Measurements from ENCODE around the gene TAS1R2. TPM values are rescaled to one million over a fixed set of nuclear protein-coding genes. Genes with fewer than 3 reads are reported as not detected.
A peak's percentile ranks its signal among the peaks of the same experiment; 100 is the strongest.

TAS1R2 gene
- total and polyA plus RNA-seq, 9 of the 15 experiments (the other 6 are each of a cell fraction or from before 2014, with no cell fraction given): not detected

- TF ChIP-seq UBTF (IDR thresholded peaks at IDR 0.05; ENCODE audit: borderline replicate concordance in 1 of 2, low read depth in 2 of 2, low read length in 2 of 2) (no peak), ATF7 (IDR thresholded peaks at IDR 0.05) (0 out of 2 replicates have a peak, but pooled peaks have one; percentile 19), ZNF24 (IDR thresholded peaks at IDR 0.05) (no peak), HNRNPH1 (optimal IDR thresholded peaks at IDR 0.05; ENCODE audit: low read depth, low read length) (no peak), ZNF184 (CRISPR knock-in tag; IDR thresholded peaks at IDR 0.05) (no peak), TBL1XR1 (IDR thresholded peaks at IDR 0.05; ENCODE audit: low read length in 2 of 2) (peak in 1 of 2 experiments; percentile 52; a peak in 1 of 4 replicates), ZFP91 (CRISPR knock-in tag; IDR thresholded peaks at IDR 0.05) (no peak), E2F5 (CRISPR knock-in tag; IDR thresholded peaks at IDR 0.05) (no peak), ID3 (CRISPR knock-in tag; IDR thresholded peaks at IDR 0.05) (no peak), ID3 (tag; IDR thresholded peaks at IDR 0.05) (no peak), CTBP1 (IDR thresholded peaks at IDR 0.05; ENCODE audit: borderline replicate concordance) (peak; percentile 52; the same call in 1 of the 2 replicates), JUN (IDR thresholded peaks at IDR 0.05; ENCODE audit: borderline replicate concordance, low read depth, low read length) (no peak), JUN (CRISPR knock-in tag; IDR thresholded peaks at IDR 0.05; ENCODE audit: borderline replicate concordance) (no peak), NCOA2 (IDR thresholded peaks at IDR 0.05; ENCODE audit: partially characterized antibody in 2 of 2) (no peak), ARID1B (IDR thresholded peaks at IDR 0.05) (no peak), HDGF (IDR thresholded peaks at IDR 0.05) (0 out of 2 replicates have a peak, but pooled peaks have one; percentile 53), RAD21 (CRISPR knock-in tag; conservative IDR thresholded peaks at IDR 0.05 in 1 of 2, IDR thresholded peaks at IDR 0.05 in 1 of 2) (peak; percentile 90 to 97), ZNF274 (IDR thresholded peaks at IDR 0.05; ENCODE audit: borderline replicate concordance, low read depth, low read length) (no peak), ELF4 (CRISPR knock-in tag; IDR thresholded peaks at IDR 0.05) (no peak)
Measured at GRCh38 chr1:18883636-18884418, 24.4 kb upstream of the TAS1R2 start (continued).
